Raji (cell line): Measurements from ENCODE around the gene ABCF3.

Experiments used
- POLR2A ChIP-seq: IDR thresholded peaks from 2 replicates; pipeline ENCODE4 v1.6.1; 2011; ENCODE audit warnings: low read depth, low read length, control low read depth; ENCODE audit not compliant: insufficient read depth

The ABCF3 gene

DNA sequence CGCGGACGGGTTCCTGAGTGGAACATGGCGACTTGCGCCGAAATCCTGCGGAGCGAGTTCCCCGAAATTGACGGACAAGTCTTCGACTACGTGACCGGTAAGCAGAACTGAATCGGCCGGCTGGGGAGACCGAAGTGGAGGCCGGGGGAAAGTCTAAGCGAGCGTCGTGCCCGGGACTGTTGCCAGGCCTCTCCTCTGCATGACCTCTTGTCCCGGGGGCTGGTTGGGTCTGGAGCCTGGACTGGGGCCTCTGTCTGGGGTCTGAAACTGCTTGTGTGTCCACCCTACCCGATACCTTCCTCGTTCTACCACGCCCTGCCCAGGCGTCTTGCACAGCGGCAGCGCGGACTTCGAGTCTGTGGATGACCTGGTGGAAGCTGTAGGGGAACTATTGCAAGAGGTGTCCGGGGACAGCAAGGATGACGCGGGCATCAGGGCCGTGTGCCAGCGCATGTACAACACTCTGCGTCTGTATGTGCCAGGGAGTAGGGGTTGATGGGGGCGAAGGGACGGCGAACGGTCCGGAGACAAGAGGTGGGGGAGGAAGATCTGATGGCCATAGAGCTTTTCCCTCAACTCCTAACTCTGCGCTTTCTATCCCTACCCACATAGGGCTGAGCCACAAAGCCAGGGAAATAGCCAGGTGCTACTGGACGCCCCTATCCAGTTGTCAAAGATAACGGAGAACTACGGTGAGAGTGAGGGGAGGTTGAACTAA lies at the start of gene ABCF3:
Gene ABCF3, plus strand, starts transcription at position 16 of the 718 bp plus-strand sequence. Its CDS starts 9 bp downstream, at position 25.
- peak; percentile 83 for TF ChIP-seq POLR2A

GRCh38 chr3:184140436-184140835 lies 45.6 kb upstream of the ABCF3 start:
- no peak for TF ChIP-seq POLR2A

DNA sequence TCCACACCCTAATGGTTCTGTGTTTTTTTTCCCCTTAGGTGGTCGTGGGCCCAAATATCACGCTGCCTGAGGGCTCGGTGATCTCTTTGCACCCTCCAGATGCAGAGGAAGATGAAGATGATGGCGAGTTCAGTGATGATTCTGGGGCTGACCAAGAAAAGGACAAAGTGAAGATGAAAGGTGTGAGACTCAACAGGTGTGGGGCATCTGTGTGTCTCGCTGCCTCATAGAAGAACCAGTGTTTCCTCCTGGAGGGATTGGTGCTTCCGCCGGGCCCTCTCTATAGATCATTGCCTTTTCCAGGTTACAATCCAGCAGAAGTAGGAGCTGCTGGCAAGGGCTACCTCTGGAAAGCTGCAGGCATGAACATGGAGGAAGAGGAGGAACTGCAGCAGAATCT lies 43.8 kb upstream of the ABCF3 start:
- no peak for TF ChIP-seq POLR2A

- TF ChIP-seq POLR2A: no peak
These were observed 42.7 kb upstream of the ABCF3 start for GRCh38 chr3:184143327-184143726.

GRCh38 chr3:184144505-184144904 lies 41.5 kb upstream of the ABCF3 start:
- TF ChIP-seq POLR2A: no peak

DNA sequence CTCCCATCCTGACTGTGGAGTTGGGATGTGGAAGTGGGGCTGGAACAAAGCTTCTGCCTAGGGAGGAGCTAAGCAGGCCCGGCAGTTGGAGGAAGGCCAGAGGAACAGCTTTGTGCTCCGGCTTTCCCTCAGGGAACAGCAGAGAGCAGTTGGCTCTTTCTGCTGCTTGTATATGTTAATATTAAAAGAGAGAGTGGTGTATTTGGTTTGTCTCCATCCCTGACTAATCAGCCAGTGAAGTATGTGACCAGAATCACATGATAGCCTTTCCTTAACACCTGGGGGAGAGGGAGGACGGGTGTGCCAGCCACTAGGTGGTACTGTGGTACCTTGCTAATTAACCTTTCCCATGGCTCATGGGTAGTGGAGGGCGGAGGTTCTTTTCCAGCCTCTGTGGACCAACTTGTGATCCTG lies 40.9 kb upstream of the ABCF3 start:
- TF ChIP-seq POLR2A: no peak

DNA sequence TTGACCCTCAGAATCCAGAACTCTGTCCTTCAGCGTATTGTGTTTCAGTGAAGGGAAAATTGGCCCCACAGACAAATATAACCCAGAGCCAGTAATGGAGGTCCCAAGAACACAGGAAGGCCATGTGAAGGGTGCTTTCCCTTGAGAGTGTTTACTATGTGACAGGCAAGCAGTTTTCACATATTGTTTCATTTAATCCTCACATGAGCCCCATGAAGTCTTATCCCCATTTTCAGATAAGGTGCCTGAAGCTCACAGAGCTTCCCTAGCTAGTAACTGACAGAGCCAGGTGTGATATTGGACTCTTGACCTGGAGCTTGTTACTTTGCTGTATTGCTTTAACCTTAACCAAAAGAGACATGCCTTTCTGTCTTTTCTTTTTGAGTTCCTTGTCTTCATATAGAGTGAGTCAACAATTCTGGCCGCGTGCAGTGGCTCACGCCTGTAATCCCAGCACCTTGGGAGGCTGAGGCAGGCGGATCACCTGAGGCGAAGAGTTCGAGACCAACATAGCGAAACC lies 40.2 kb upstream of the ABCF3 start:
- TF ChIP-seq POLR2A: no peak

GRCh38 chr3:184148076-184148475 lies 37.9 kb upstream of the ABCF3 start:
- no peak for TF ChIP-seq POLR2A

- no peak for TF ChIP-seq POLR2A
These were observed 36.9 kb upstream of the ABCF3 start for GRCh38 chr3:184149123-184149522.

DNA sequence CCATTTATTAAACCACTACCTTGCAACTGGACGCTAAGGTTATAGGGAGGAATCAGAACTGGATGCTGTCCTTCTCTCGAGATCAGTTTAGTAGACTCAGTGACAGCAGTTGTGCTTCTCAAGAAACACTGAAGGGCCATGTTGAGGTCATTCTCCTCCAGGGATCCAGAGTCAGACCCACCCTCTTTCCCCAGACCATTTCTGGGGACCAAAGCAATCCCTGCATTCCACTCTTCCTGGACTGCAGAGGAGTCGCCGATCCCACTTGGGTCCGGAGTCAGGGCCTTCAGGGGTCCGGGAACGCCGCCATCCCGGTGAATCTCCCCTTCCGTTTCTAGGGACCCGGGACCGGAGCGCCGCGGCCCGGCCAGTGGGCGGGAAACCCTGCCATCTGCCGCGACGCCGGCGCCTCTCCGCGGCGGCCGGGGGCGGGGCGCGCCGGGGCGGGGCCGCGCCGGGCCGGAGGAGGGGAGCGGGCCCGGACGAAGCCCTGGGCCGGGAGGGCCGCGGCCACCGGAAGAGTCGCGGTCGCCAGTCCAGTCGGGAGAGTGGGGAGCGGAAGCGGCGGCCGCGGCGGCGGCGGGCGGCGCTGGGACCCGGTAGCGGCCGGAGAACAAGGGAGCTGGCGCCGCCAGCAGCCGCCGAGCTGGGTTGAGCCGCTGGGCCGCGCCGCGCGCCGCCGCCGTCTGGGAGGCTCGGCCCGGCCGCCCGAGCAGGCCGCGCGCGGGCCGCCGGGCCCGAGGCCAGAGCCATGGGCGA lies 30.9 kb upstream of the ABCF3 start, which contains the start of gene DVL3:
Gene DVL3, plus strand, starts transcription at position 493 of the 759 bp plus-strand sequence. Its CDS starts 259 bp downstream, at position 752.
- TF ChIP-seq POLR2A: peak; percentile 54

- TF ChIP-seq POLR2A: no peak
These were observed 30.1 kb upstream of the ABCF3 start for GRCh38 chr3:184155644-184156521.

GRCh38 chr3:184156522-184156955 lies 29.5 kb upstream of the ABCF3 start:
- TF ChIP-seq POLR2A: no peak

- TF ChIP-seq POLR2A: no peak
These were observed 28.8 kb upstream of the ABCF3 start for GRCh38 chr3:184157206-184157605.

DNA sequence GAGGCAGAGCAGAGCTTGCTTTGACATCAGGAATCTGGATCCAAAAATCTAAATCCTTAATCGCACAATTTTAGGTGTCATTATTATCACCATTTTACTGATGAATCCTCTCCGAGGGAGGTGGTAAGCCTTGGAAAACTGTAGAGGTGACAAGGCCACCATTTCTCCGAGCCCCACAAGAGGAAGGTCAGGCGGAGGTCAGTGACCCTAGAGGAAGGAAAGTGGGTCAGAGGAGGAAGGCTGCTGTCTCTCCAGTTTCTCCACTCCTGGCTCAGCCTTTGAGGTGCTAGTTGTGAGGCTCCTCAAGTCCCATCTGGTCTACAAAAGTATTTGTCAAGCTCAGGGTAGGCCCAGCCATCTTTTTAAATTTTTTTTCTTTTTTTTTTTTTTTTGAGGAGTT lies 27.6 kb upstream of the ABCF3 start:
- no peak for TF ChIP-seq POLR2A

DNA sequence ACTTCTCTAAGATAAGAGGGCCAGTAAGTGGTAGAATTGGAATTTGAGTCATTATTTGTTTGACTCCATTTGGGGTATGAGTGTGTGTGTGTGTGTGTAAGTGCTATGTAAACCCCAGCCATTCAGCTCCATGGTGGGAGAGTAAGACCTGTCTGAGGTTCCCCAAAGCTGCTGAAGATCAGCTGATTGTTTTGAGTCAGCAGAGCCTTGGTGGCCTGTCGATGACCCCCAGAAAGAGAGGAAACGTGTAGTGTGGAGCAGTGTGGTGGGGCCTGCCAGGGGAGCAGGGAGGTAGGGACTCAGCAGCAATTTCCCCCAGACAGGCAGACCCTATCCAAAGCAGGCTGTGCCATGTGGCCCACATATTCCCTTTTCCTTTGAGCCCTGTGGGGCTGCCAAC lies 25.5 kb upstream of the ABCF3 start:
- TF ChIP-seq POLR2A: no peak

GRCh38 chr3:184164648-184165330 lies 21.2 kb upstream of the ABCF3 start:
- no peak for TF ChIP-seq POLR2A
